ENCODE results near the gene RELA.

Gene RELA

DNA sequence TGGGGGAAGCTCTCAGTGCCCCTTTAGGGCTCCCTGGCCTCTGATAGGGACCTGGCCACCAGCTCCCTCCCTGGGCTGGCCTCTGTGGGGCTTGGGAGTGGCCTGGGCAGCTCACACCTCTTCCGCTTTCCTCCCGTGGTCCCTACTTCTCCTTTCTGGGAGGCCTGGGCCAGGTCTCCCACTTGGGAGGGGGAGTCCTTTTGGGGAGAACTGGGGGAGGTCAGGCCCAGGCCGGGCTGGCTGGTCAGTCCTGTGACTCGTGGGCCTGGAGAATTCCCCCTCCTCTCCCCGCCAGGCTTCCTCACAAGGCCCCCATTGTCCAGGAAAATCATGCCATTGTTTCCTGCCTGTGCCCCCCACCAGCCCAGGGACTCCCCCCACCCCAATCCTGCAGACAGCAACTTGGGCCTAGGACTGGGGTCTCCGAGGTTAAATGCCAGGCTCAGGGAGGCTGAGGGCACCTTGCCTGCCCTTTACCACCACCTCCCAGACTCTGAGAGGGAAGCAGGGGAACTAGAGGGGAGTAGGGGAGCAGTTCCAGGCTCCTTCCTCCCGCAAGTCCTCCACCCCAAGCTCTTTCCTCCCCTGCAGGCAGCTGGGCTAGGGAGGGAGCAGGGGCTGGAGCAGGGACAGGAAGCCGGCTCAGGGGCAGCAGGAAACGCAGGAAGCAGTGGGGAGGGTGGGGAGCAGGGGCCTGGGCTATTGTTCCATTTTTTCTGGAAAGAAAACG lies 51.5 kb downstream of the RELA start:
- DNase-seq, result no peak

DNA sequence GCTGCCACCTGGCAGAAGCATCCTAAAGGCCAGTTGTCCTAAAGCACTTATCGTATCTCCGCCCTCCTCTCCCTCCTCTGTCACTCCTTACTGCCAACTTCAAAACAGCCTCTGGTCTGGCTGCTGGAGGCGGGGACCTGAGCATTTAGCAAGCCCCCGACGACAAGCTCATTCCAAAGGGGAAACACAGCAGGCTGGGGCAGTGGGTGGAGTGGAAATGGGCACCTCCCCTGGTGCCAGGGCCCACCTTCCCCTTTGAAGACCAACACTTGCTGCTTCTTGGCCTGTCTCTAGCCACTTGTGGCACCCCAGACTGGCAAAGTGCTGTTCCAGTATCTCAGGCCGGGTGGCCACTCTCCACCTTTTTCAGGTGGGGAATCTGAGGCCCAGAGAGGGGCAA lies 52.3 kb downstream of the RELA start:
- DNase-seq, result no peak

DNA sequence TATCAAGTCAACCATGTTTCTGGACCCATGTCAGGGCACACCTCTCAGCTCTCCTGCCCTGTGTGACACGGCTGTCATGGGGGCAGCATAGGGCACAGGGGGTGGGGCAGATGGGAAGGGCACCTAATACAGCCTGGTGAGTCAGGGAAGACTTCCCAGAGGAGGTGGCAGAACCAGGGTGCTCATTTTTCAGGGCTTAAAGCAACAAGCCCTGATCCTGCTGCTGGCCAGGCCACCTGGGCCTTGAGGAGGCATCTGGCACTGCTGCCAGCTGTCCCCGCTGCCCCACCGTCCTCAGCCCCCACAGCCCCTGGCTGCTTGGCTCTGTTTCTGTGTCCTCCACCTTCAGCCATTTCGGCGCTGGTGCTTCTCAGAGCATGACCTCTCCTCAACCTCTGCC lies 53.1 kb downstream of the RELA start:
- no peak for DNase-seq

DNA sequence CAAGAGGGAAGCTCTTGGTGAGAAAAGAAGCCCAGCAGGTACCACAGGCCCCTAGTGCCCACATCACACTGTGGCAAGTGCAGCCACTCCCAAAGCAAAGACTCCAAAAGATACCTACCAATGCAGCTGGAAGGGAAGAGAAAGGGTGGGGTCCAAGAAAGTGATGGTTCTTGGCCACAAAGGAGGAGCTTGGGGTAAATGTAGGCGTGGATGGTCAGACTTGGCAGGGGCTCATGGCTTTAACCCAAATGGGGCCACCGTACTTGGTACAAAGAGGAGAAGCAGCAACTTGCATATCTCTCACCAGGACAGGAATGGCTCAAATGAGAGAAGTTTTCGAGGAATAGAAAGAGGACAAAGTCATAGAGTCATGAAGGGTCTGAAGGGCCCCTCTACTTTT lies 53.5 kb downstream of the RELA start:
- DNase-seq, result no peak

DNA sequence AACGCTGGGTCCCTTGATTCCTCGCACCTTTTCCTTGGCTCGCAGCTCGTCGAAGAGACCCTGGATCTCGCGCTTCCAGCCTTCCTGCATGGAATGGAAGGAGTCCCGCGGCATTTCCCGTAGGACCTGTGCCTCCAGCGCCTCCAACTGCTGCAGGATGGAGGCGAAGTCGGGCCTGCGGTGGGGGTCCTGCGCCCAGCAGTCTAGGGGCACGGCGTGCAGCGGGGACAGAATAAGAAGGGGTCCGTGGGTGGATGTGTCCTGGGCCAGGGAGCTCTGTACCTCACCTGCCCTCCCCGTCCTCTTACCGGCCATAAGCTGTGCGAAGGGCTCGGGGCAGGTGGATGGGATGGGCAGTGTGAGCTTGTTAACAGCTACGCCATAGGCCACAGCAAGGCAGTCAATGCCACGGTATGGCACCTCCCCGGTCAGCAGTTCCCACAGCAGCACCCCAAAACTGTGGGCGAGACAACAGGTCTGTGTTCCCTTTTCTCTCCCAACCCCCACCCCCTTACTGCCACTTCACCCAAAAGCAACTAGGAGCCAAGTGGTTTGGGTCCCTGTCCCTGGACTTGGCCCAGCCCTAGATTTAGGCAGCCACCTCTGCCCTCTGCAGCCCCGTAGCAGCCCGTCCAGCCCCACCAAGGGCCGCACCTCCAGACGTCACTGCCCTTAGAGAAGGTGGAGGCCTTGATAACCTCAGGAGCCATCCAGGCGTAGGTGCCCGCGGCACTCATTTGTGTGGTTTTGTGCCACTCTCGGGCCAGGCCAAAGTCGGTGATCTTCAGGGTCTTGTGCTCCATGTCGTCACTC lies 54.9 kb downstream of the RELA start:
- DNase-seq, result no peak

DNA sequence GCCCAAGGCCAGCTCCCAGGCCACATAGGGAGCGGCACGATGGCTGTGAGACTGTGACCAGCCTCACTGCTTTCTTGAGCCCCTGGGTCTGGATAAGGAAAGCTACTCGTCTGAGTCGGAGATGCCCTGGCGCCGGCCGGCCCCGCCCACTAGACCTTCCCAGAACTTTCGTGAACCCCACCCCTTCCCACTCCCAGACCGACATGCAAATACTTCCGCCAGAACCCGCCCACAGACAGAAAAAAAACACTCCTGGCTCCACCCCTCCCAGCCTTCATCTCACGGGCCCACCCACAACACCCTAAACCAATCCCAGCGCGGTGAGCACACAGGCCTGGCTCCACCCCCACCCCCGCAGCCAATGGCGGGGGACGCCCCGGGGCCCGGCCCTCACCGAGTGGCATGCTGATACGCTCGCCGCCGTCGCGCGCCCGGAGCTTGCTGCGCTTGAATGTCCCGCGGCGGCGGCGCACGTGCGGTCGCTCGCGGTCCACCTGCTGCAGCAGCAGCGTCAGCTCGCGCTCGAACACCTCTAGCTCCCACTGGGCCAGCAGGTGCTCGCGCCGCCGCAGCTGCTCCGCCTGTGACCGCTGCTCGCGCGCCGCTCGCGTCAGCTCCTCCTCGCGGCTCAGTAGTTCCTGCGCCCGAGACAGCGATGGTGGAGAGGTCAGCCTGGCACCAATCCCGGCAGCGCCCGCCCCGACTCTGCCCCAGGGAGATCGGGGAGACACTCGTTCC lies 55.7 kb downstream of the RELA start:
- DNase-seq, result no peak

DNA sequence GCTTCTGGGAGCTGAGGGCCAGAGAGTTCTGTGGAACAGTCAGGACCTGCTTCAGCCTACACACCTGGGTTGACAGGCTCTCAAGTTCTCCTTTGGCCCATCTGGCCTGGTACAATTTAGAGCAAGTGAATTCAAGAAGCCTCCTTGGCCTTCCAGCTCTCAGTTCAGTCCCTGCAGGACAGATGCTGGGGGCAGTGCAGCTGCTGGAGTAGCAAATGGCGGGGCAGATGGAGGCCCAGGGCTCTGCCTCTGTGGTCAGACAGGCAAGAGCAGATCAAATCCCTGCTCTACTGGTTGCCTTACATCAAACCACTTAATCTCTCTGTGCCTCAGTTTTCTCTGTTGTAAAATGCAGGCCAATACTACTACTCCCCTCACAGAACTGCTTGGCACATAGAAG lies 58.5 kb downstream of the RELA start:
- DNase-seq, result no peak
